ENCODE data around the gene KIRREL3.

The KIRREL3 gene

GRCh38 chr11:126892756-126893155, 107.8 kb downstream of the KIRREL3 start:
- Histone ChIP-seq H3K4me3 (replicated peaks; ENCODE audit: insufficient read depth, low read length) (no peak overlapping the region), H3K27ac (replicated peaks) (no peak overlapping the region), H3K27me3 (ENCODE audit: insufficient read depth, poor library complexity, severe bottlenecking) (no peaks in the 10 kb centered on the region)
- TF ChIP-seq GABPA (IDR thresholded peaks at IDR 0.05; ENCODE audit: low read depth) (no peak), CTCF (IDR thresholded peaks at IDR 0.05; ENCODE audit: insufficient read depth, low read length) (no peak), SPI1 (IDR thresholded peaks at IDR 0.05; ENCODE audit: borderline replicate concordance, low read depth) (no peak), REST (IDR thresholded peaks at IDR 0.05; ENCODE audit: insufficient replicate concordance, low read depth) (no peak), POLR2AphosphoS5 (IDR thresholded peaks at IDR 0.05; ENCODE audit: low read depth) (no peak)
- DNase-seq (ENCODE audit: low read depth in 1 of 2, low spot score in 1 of 2), result no peak

- Histone ChIP-seq H3K4me3 (replicated peaks; ENCODE audit: insufficient read depth, low read length) (no peak overlapping the region), H3K27me3 (ENCODE audit: insufficient read depth, poor library complexity, severe bottlenecking) (no peaks in the 10 kb centered on the region), H3K27ac (replicated peaks) (no peak overlapping the region)
- no peak for TF ChIP-seq POLR2AphosphoS5 (IDR thresholded peaks at IDR 0.05; ENCODE audit: low read depth)
- no peak for TF ChIP-seq SPI1 (IDR thresholded peaks at IDR 0.05; ENCODE audit: borderline replicate concordance, low read depth)
- TF ChIP-seq REST (IDR thresholded peaks at IDR 0.05; ENCODE audit: insufficient replicate concordance, low read depth), result no peak
- TF ChIP-seq CTCF (IDR thresholded peaks at IDR 0.05; ENCODE audit: insufficient read depth, low read length), result no peak
- no peak for DNase-seq (ENCODE audit: low read depth in 1 of 2, low spot score in 1 of 2)
Measured at GRCh38 chr11:126891556-126892217, 108.9 kb downstream of the KIRREL3 start.

- no peaks in the 10 kb centered on the region for H3K27me3 ChIP-seq (ENCODE audit: insufficient read depth, poor library complexity, severe bottlenecking)
- DNase-seq (ENCODE audit: low read depth in 1 of 2, low spot score in 1 of 2), result no peak
- TF ChIP-seq CTCF (IDR thresholded peaks at IDR 0.05; ENCODE audit: insufficient read depth, low read length) (no peak), REST (IDR thresholded peaks at IDR 0.05; ENCODE audit: insufficient replicate concordance, low read depth) (no peak), SPI1 (IDR thresholded peaks at IDR 0.05; ENCODE audit: borderline replicate concordance, low read depth) (no peak), GABPA (IDR thresholded peaks at IDR 0.05; ENCODE audit: low read depth) (no peak), POLR2AphosphoS5 (IDR thresholded peaks at IDR 0.05; ENCODE audit: low read depth) (no peak)
- H3K4me3 ChIP-seq (replicated peaks; ENCODE audit: insufficient read depth, low read length), result no peak overlapping the region
- H3K27ac ChIP-seq (replicated peaks), result no peak overlapping the region
Measured at GRCh38 chr11:126890561-126890960, 110.0 kb downstream of the KIRREL3 start.

Measured in HL-60 (cell line).